HEK293 (cell line): ENCODE data around the gene ZNHIT1.

Experiments
- HOXA7 ChIP-seq: sonication (generic); formaldehyde crosslinking; IDR thresholded peaks from 2 replicates; pipeline ENCODE4 v1.8.1; 2022; ENCODE audit warnings: missing genetic modification reagents, borderline replicate concordance
- HOXD13 ChIP-seq: sonication (generic); formaldehyde crosslinking; IDR thresholded peaks from 2 replicates; pipeline ENCODE4 v1.8.0; 2022; ENCODE audit warnings: missing genetic modification reagents, borderline replicate concordance
- INSM2 ChIP-seq: fragments of 450-650 bp; formaldehyde crosslinking; IDR thresholded peaks from 2 replicates; pipeline ENCODE4 v1.5.1; 2016; ENCODE audit warnings: missing biosample characterization, missing genetic modification characterization
- MZF1 ChIP-seq: fragments of 450-650 bp; formaldehyde crosslinking; IDR thresholded peaks from 2 replicates; pipeline ENCODE4 v1.5.1; 2017; ENCODE audit warnings: missing biosample characterization, missing genetic modification characterization, borderline replicate concordance
- RBAK ChIP-seq: fragments of 450-650 bp; formaldehyde crosslinking; IDR thresholded peaks from 2 replicates; pipeline ENCODE4 v1.5.1; 2016; ENCODE audit warnings: missing biosample characterization, missing genetic modification characterization
- REPIN1 ChIP-seq: fragments of 450-650 bp; formaldehyde crosslinking; IDR thresholded peaks from 2 replicates; pipeline ENCODE4 v1.5.1; 2017; ENCODE audit warnings: missing biosample characterization, missing genetic modification characterization, low read depth
- TCF7L2 ChIP-seq: IDR thresholded peaks from 2 replicates; pipeline ENCODE4 v1.6.1; 2011; ENCODE audit warnings: low read depth, mild to moderate bottlenecking, inconsistent platforms, low read length, moderate library complexity, borderline replicate concordance
- ZBTB11 ChIP-seq: fragments of 450-650 bp; formaldehyde crosslinking; conservative IDR thresholded peaks from 2 replicates; pipeline ENCODE4 v1.5.1; 2016; ENCODE audit warnings: low read depth, missing biosample characterization, missing genetic modification characterization
- ZFP41 ChIP-seq: fragments of 450-650 bp; formaldehyde crosslinking; IDR thresholded peaks from 2 replicates; pipeline ENCODE4 v1.5.1; 2016; ENCODE audit warnings: missing biosample characterization, missing genetic modification characterization, borderline replicate concordance
- ZIC2 ChIP-seq: fragments of 450-650 bp; formaldehyde crosslinking; IDR thresholded peaks from 2 replicates; pipeline ENCODE4 v1.5.1; 2016; ENCODE audit warnings: missing biosample characterization, missing genetic modification characterization
- ZNF132 ChIP-seq: fragments of 450-650 bp; formaldehyde crosslinking; IDR thresholded peaks from 2 replicates; pipeline ENCODE4 v1.5.1; 2017; ENCODE audit warnings: missing biosample characterization, missing genetic modification characterization, borderline replicate concordance
- ZNF138 ChIP-seq: fragments of 450-650 bp; formaldehyde crosslinking; IDR thresholded peaks from 2 replicates; pipeline ENCODE4 v1.5.1; 2016; ENCODE audit warnings: missing biosample characterization, missing genetic modification characterization, borderline replicate concordance
- ZNF140 ChIP-seq: fragments of 450-650 bp; formaldehyde crosslinking; IDR thresholded peaks from 2 replicates; pipeline ENCODE4 v1.5.1; 2016; ENCODE audit warnings: missing biosample characterization, missing genetic modification characterization
- ZNF148 ChIP-seq: fragments of 450-650 bp; formaldehyde crosslinking; IDR thresholded peaks from 2 replicates; pipeline ENCODE4 v1.5.0; 2017; ENCODE audit warnings: missing biosample characterization, missing genetic modification characterization, borderline replicate concordance
- ZNF175 ChIP-seq: fragments of 450-650 bp; formaldehyde crosslinking; IDR thresholded peaks from 2 replicates; pipeline ENCODE4 v1.5.1; 2016; ENCODE audit warnings: missing biosample characterization, missing genetic modification characterization
- ZNF302 ChIP-seq: fragments of 450-650 bp; formaldehyde crosslinking; IDR thresholded peaks from 2 replicates; pipeline ENCODE4 v1.5.1; 2016; ENCODE audit warnings: missing biosample characterization, missing genetic modification characterization, low read depth
- ZNF311 ChIP-seq: fragments of 450-650 bp; formaldehyde crosslinking; IDR thresholded peaks from 2 replicates; pipeline ENCODE4 v1.5.1; 2017; ENCODE audit warnings: missing biosample characterization, missing genetic modification characterization, borderline replicate concordance
- ZNF341 ChIP-seq: fragments of 450-650 bp; formaldehyde crosslinking; IDR thresholded peaks from 2 replicates; pipeline ENCODE4; 2016; ENCODE audit warnings: low read depth, missing biosample characterization, missing genetic modification characterization
- ZNF362 ChIP-seq: fragments of 450-650 bp; formaldehyde crosslinking; IDR thresholded peaks from 2 replicates; pipeline ENCODE4 v1.5.1; 2016; ENCODE audit warnings: missing biosample characterization, missing genetic modification characterization
- ZNF488 ChIP-seq: fragments of 450-650 bp; formaldehyde crosslinking; IDR thresholded peaks from 2 replicates; pipeline ENCODE4 v1.5.1; 2016; ENCODE audit warnings: missing biosample characterization, missing genetic modification characterization
- ZNF530 ChIP-seq: fragments of 450-650 bp; formaldehyde crosslinking; IDR thresholded peaks from 2 replicates; pipeline ENCODE4 v1.5.1; 2016; ENCODE audit warnings: low read depth, missing biosample characterization, missing genetic modification characterization
- ZNF596 ChIP-seq: fragments of 450-650 bp; IDR thresholded peaks from 2 replicates; pipeline ENCODE4 v1.5.0; 2018; ENCODE audit warnings: missing biosample characterization, mild to moderate bottlenecking, missing genetic modification characterization, moderate library complexity
- ZNF621 ChIP-seq: fragments of 450-650 bp; formaldehyde crosslinking; IDR thresholded peaks from 2 replicates; pipeline ENCODE4 v1.5.1; 2017; ENCODE audit warnings: missing biosample characterization, missing genetic modification characterization
- ZNF645 ChIP-seq: fragments of 450-650 bp; formaldehyde crosslinking; IDR thresholded peaks from 2 replicates; pipeline ENCODE4; 2016; ENCODE audit warnings: missing biosample characterization, missing genetic modification characterization
- ZNF692 ChIP-seq: fragments of 450-650 bp; formaldehyde crosslinking; IDR thresholded peaks from 2 replicates; pipeline ENCODE4 v1.5.1; 2016; ENCODE audit warnings: missing biosample characterization, missing genetic modification characterization
- ZNF701 ChIP-seq: fragments of 450-650 bp; formaldehyde crosslinking; IDR thresholded peaks from 2 replicates; pipeline ENCODE4 v1.5.1; 2016; ENCODE audit warnings: missing biosample characterization, missing genetic modification characterization
- ZNF791 ChIP-seq: fragments of 450-650 bp; formaldehyde crosslinking; IDR thresholded peaks from 2 replicates; pipeline ENCODE4 v1.5.1; 2016; ENCODE audit warnings: missing biosample characterization, missing genetic modification characterization
- ZNF843 ChIP-seq: fragments of 450-650 bp; formaldehyde crosslinking; IDR thresholded peaks from 2 replicates; pipeline ENCODE4 v1.5.1; 2016; ENCODE audit warnings: missing biosample characterization, missing genetic modification characterization

ZNHIT1 gene

GRCh38 chr7:101244375-101245146 is 26.6 kb downstream of the ZNHIT1 start, which contains the start of gene FIS1 (continued):
- TF ChIP-seq ZNF645 (tag by site-specific recombination) (no peak), MZF1 (tag by site-specific recombination) (no peak), ZNF311 (tag by site-specific recombination) (no peak), REPIN1 (tag by site-specific recombination) (no peak), ZNF488 (tag by site-specific recombination) (no peak), ZNF596 (tag by site-specific recombination) (no peak), HOXA7 (CRISPR knock-in tag) (no peak), ZNF302 (tag by site-specific recombination) (no peak), ZNF148 (tag by site-specific recombination) (no peak), ZNF362 (tag by site-specific recombination) (no peak), RBAK (tag by site-specific recombination) (no peak), ZBTB11 (tag by site-specific recombination) (peak; percentile 97), ZNF530 (tag by site-specific recombination) (no peak), INSM2 (tag by site-specific recombination) (no peak), ZFP41 (tag by site-specific recombination) (no peak), ZNF140 (no peak), ZNF692 (tag by site-specific recombination) (no peak), TCF7L2 (no peak), ZNF843 (tag by site-specific recombination) (no peak), ZNF701 (tag by site-specific recombination) (no peak), HOXD13 (no peak), ZNF175 (no peak), ZNF791 (tag by site-specific recombination) (no peak), ZNF132 (tag by site-specific recombination) (no peak), ZIC2 (0 out of 2 replicates have a peak, but pooled peaks have one; percentile 19), ZNF621 (tag by site-specific recombination) (no peak), ZNF138 (no peak), ZNF341 (tag by site-specific recombination) (peak; percentile 71)
